NCI-H2196 (cell line): ENCODE results near the gene APOA4.
A peak's percentile ranks its signal among the peaks of the same experiment; 100 is the strongest.

Experiments used
- DNase-seq: peaks from one replicate; lab custom pipeline; 2025; ENCODE audit not compliant: unreplicated experiment; lab: John Stamatoyannopoulos, UW

The APOA4 gene

DNA sequence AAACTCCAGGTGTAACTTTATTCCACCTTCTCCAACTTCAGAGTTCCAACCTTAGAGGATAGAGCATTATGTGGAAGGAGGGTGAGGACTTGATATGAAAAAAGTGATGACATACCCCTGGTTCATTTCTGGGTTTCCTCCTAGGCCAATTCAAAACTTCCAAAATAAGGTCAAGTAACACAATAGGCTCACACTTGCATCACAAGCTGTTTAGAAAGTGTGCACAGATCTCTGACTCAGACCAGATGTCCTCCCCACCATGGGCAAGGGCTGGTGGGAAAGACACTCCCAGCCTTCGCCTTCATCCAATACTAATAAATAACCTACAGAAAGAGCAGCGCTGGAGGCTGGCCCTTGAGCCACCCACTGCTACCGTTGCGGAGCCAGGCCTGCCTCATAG lies 44.5 kb downstream of the APOA4 start:
- no peak for DNase-seq

GRCh38 chr11:116777056-116777455 lies 46.0 kb downstream of the APOA4 start:
- DNase-seq = no peak

DNA sequence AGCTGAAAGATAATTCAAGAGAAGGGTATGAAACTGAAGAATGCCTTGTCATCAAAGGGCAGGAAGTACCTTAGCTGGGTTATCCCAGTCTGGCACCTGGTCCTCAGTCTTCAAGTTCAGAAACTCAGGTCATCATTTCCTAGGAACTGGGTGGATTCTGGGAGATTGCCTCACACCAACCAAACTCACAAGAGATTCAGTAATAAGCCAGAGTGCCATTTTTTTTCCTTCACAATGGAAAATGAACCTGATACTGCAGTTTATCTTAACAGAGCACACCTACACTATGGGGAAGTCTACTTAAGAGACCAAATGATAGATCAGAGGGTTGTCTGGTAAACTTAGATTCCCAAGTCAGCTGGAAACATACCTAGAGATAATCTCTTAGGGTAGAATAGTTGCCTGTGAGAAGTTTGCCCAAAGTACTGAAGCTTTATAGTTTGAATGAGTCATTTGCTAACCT lies 46.6 kb downstream of the APOA4 start:
- no peak for DNase-seq

DNA sequence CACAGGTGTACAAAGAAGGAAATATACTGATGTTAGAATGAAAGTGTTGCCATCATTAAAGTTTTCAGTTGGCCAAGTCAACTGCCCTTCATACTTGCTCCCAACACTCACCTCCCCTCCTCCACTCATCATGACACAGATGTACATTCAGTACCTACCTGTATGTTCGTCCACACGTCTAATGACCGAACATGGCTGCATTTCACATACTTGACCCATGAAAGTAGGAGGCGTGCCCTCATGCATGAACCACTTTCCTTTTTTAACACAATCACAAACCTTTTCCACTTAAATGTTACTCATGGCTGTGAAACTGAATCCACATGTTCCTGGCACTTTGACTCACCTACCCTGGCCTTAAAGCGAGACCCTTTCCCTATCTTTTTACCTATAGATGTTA lies 47.1 kb downstream of the APOA4 start:
- DNase-seq = no peak

GRCh38 chr11:116774661-116775060 lies 48.4 kb downstream of the APOA4 start:
- DNase-seq = no peak

GRCh38 chr11:116773203-116774097 lies 49.7 kb downstream of the APOA4 start:
- DNase-seq = no peak

DNA sequence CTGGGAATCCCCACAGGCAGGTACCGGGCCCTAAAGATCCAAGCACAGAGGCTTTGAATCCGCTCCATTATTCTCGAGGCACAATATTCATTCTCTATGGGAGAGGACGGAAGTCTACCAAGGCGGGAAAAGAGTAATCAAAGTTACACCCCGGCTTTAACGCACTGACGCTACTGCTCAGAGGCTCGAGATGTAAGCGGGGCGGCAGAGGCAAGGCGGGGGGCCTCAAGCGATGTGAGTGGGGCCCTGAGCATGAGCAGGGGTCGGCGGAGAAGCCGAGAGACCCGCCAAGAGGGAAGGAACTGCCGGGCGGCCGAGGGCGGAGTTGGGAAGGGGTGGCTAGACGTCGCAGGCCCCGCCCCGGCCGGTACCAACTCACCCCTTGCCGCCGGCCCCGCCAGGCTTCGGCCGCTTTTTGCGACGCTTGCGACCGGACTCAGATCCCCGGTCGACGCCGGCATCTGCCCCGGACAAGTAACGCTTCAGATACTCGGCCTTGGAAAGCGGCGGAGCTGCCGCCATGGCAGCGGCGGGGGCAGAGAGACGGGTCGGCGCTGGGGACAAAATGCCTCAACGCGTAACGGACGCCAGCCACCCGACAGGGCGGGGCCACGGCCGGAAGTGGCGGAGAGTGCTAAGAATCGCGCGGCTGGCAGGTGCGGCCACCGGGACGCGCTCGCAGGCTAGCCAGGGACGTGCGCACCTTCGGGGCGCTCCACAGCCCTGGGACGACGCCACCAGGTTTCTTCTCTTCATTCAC lies 50.5 kb downstream of the APOA4 start, which contains the start of gene BUD13:
TSS of gene BUD13 (minus strand) at position 545 of the 760 bp plus-strand sequence. CDS start at position 522, 23 bp downstream.
- DNase-seq = peak; percentile 91

GRCh38 chr11:116771935-116772334 lies 51.2 kb downstream of the APOA4 start:
- no peak for DNase-seq
